Measurements from ENCODE around the gene PRDM16. TPM values are rescaled to one million over a fixed set of nuclear protein-coding genes. Genes with fewer than 3 reads are reported as not detected.

Gene PRDM16
- total and polyA plus RNA-seq, 2 donors (not counting 1 experiment from before 2014, with no cell fraction given), result 0.03 to 0.12 TPM

DNA sequence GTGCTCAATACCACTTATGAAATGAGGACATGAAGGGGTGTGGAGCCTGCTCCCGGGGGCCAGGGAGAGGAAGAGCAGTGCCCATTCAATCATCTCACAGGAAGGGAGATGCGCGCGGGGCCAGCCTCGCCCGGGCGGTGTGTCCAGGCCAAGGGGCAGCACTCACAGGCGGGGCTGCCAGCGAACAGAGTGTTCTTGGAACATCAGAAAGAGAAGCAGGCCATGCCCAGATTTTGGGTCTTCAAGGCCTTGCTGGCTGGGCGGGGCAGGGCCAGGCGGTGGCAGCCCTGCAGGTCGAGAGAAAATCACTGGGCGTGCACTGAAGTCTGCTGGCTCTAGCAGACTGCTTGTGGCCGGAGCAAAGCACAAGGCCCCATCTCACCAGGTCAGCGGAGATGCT lies 168.6 kb downstream of the PRDM16 start:
- intact Hi-C loops (cut with micrococcal nuclease), result no loop called here
- DNase-seq, result no peak

GRCh38 chr1:3237994-3238702 lies 169.1 kb downstream of the PRDM16 start:
- Mint-ChIP-seq H3K9me3 (ENCODE audit: insufficient read depth) (no peaks in the 10 kb centered on the region), H3K4me3 (no peak overlapping the region), H3K27me3 (no peaks in the 10 kb centered on the region), H3K27ac (no peak overlapping the region), H3K4me1 (no peaks in the 10 kb centered on the region)
- H3K4me3 ChIP-seq (ENCODE audit: control extremely low read depth in 1 of 5, extremely low read depth in 1 of 5, insufficient read depth in 1 of 5, low read depth in 2 of 5, low read length in 4 of 5), result no peak overlapping the region
- no peak for DNase-seq
- H3K79me2 ChIP-seq (ENCODE audit: control insufficient read depth, insufficient read depth, low read length), result no peaks in the 10 kb centered on the region
- H2AFZ ChIP-seq (ENCODE audit: insufficient read depth, low read depth, low read length, poor library complexity, severe bottlenecking), result no peak overlapping the region
- no peak overlapping the region for H3K27ac ChIP-seq (ENCODE audit: low read length in 2 of 2)
- peaks cover 0 to 6% (median 0%) of the 10 kb centered on the region in 3 donors for H3K9me3 ChIP-seq (ENCODE audit: control extremely low read depth in 1 of 3, control insufficient read depth in 2 of 3, insufficient read depth in 1 of 3, low read length in 2 of 3)
- ChIA-PET POLR2A (no interaction called here), CTCF (no interaction called here)
- intact Hi-C loops (cut with micrococcal nuclease), result no loop called here
- no peak overlapping the region for H3K9ac ChIP-seq (ENCODE audit: low read length)
- no peaks in the 10 kb centered on the region for H4K20me1 ChIP-seq (ENCODE audit: control insufficient read depth, insufficient read depth, low read length, poor library complexity, severe bottlenecking)
- TF ChIP-seq EZH2 (IDR thresholded peaks at IDR 0.05; ENCODE audit: borderline replicate concordance, insufficient read depth, low read depth, low read length, poor library complexity, severe bottlenecking), result no peak
- TF ChIP-seq, protein P1, sequence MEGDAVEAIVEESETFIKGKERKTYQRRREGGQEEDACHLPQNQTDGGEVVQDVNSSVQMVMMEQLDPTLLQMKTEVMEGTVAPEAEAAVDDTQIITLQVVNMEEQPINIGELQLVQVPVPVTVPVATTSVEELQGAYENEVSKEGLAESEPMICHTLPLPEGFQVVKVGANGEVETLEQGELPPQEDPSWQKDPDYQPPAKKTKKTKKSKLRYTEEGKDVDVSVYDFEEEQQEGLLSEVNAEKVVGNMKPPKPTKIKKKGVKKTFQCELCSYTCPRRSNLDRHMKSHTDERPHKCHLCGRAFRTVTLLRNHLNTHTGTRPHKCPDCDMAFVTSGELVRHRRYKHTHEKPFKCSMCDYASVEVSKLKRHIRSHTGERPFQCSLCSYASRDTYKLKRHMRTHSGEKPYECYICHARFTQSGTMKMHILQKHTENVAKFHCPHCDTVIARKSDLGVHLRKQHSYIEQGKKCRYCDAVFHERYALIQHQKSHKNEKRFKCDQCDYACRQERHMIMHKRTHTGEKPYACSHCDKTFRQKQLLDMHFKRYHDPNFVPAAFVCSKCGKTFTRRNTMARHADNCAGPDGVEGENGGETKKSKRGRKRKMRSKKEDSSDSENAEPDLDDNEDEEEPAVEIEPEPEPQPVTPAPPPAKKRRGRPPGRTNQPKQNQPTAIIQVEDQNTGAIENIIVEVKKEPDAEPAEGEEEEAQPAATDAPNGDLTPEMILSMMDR (IDR thresholded peaks at IDR 0.05), result no peak
- WGBS (ENCODE audit: insufficient coverage), result 94% methylated on average over 26 of the region's 28 CpGs
- no peaks in the 10 kb centered on the region for H3K4me1 ChIP-seq (ENCODE audit: control insufficient read depth in 2 of 2, insufficient read depth in 2 of 2, low read length in 2 of 2)
- no peaks in the 10 kb centered on the region for H3K27me3 ChIP-seq (replicated peaks in 1 of 4; ENCODE audit: control extremely low read depth in 1 of 4, control insufficient read depth in 3 of 4, insufficient read depth in 4 of 4, low read length in 3 of 4)
- H3K36me3 ChIP-seq (replicated peaks in 1 of 2; ENCODE audit: control extremely low read depth in 1 of 2, control insufficient read depth in 1 of 2, extremely low read depth in 1 of 2, insufficient read depth in 2 of 2, low read length in 1 of 2), result no peaks in the 10 kb centered on the region
- no peak overlapping the region for H3K4me2 ChIP-seq (replicated peaks; ENCODE audit: low read depth, low read length, poor library complexity, severe bottlenecking)
- ATAC-seq (ENCODE audit: low read depth), result no peak

More for the DNA sequence above, 168.6 kb downstream of the PRDM16 start:
- ChIA-PET POLR2A (no interaction called here), CTCF (no interaction called here)
- Histone ChIP-seq H3K9ac (ENCODE audit: low read length) (no peak overlapping the region), H3K4me1 (ENCODE audit: control insufficient read depth in 2 of 2, insufficient read depth in 2 of 2, low read length in 2 of 2) (no peaks in the 10 kb centered on the region), H3K36me3 (replicated peaks in 1 of 2; ENCODE audit: control extremely low read depth in 1 of 2, control insufficient read depth in 1 of 2, extremely low read depth in 1 of 2, insufficient read depth in 2 of 2, low read length in 1 of 2) (no peaks in the 10 kb centered on the region), H3K27me3 (replicated peaks in 1 of 4; ENCODE audit: control extremely low read depth in 1 of 4, control insufficient read depth in 3 of 4, insufficient read depth in 4 of 4, low read length in 3 of 4) (no peaks in the 10 kb centered on the region), H3K79me2 (ENCODE audit: control insufficient read depth, insufficient read depth, low read length) (no peaks in the 10 kb centered on the region), H3K4me3 (ENCODE audit: control extremely low read depth in 1 of 5, extremely low read depth in 1 of 5, insufficient read depth in 1 of 5, low read depth in 2 of 5, low read length in 4 of 5) (no peak overlapping the region), H3K4me2 (replicated peaks; ENCODE audit: low read depth, low read length, poor library complexity, severe bottlenecking) (no peak overlapping the region), H3K9me3 (ENCODE audit: control extremely low read depth in 1 of 3, control insufficient read depth in 2 of 3, insufficient read depth in 1 of 3, low read length in 2 of 3) (peaks cover 0 to 6% (median 0%) of the 10 kb centered on the region in 3 donors), H2AFZ (ENCODE audit: insufficient read depth, low read depth, low read length, poor library complexity, severe bottlenecking) (no peak overlapping the region), H4K20me1 (ENCODE audit: control insufficient read depth, insufficient read depth, low read length, poor library complexity, severe bottlenecking) (no peaks in the 10 kb centered on the region), H3K27ac (ENCODE audit: low read length in 2 of 2) (no peak overlapping the region)
- Mint-ChIP-seq H3K4me3 (no peak overlapping the region), H3K4me1 (no peaks in the 10 kb centered on the region), H3K27me3 (no peaks in the 10 kb centered on the region), H3K27ac (no peak overlapping the region), H3K9me3 (ENCODE audit: insufficient read depth) (no peaks in the 10 kb centered on the region)
- no peak for ATAC-seq (ENCODE audit: low read depth)
- TF ChIP-seq EZH2 (IDR thresholded peaks at IDR 0.05; ENCODE audit: borderline replicate concordance, insufficient read depth, low read depth, low read length, poor library complexity, severe bottlenecking), result no peak
- TF ChIP-seq, protein P1 (IDR thresholded peaks at IDR 0.05), result no peak
- WGBS (ENCODE audit: insufficient coverage), result 93% methylated on average over 15 of the region's 15 CpGs
